ENCODE results near the gene PHLPP2. TPM values are rescaled to one million over a fixed set of nuclear protein-coding genes. Genes with fewer than 3 reads are reported as not detected.
"Not testable (repeated sequence)": the region's sequence is repeated elsewhere in the genome, so short reads cannot be mapped to it uniquely, and the experiment has no call there.

Gene PHLPP2
- total RNA-seq, 1 donor from 2014 or later, result 8.4 TPM

DNA sequence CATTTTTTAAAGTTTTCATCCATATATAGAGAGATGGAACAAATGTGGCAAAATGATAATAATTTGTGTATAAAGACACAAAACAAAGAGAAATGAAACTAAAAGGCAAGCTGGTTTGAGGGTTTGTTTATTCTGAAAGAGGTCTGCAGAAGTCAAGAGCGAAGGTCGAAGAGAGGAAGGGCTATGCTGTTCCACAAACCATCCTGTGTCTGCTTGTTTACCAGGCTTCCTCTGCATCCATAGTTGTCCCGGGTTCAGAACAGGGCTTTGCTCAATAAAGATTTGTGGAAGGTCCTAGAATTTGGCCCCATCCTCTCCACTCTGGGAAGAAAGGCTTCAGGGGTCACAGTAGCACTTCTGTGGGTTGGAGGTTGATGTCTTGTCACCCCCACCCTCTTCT is 100.9 kb downstream of the PHLPP2 start:
- Histone ChIP-seq H3K27me3 (peaks cover 10% of the 10 kb centered on the region), H3K4me1 (peaks cover 7 to 9% of the 10 kb centered on the region in 2 donors), H3K9me3 (no peaks in the 10 kb centered on the region), H3K27ac (no peak overlapping the region), H3K4me3 (no peak overlapping the region), H3K36me3 (no peaks in the 10 kb centered on the region)
- TF ChIP-seq, protein P1, sequence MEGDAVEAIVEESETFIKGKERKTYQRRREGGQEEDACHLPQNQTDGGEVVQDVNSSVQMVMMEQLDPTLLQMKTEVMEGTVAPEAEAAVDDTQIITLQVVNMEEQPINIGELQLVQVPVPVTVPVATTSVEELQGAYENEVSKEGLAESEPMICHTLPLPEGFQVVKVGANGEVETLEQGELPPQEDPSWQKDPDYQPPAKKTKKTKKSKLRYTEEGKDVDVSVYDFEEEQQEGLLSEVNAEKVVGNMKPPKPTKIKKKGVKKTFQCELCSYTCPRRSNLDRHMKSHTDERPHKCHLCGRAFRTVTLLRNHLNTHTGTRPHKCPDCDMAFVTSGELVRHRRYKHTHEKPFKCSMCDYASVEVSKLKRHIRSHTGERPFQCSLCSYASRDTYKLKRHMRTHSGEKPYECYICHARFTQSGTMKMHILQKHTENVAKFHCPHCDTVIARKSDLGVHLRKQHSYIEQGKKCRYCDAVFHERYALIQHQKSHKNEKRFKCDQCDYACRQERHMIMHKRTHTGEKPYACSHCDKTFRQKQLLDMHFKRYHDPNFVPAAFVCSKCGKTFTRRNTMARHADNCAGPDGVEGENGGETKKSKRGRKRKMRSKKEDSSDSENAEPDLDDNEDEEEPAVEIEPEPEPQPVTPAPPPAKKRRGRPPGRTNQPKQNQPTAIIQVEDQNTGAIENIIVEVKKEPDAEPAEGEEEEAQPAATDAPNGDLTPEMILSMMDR (IDR thresholded peaks at IDR 0.05), result no peak
- intact Hi-C loops (cut with DNase I), result no loop called here
- no peak for DNase-seq (ENCODE audit: low spot score in 2 of 2)

DNA sequence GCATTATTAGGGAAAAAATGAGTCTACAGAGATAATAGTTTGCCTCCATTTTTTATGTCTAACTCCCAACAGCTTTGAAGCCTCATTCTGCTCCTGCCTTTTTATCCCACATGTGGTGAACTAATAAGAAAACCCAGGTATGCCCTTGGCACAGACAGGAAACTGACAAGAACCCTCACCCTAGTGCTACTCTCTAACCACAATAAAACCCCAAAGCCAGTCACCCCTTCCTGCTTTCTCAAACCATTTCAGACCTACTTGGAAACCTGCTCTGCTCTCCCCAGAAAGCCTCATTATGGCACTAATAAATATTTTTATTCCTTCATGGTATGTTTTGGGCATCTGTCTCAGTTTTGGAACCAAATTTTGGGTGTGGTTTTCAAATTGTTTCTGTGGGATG is 102.4 kb downstream of the PHLPP2 start:
- intact Hi-C loops (cut with DNase I), result no loop called here
- H3K4me1 ChIP-seq, result peaks cover 7 to 9% of the 10 kb centered on the region in 2 donors
- H3K27me3 ChIP-seq, result peaks cover 10% of the 10 kb centered on the region

DNA sequence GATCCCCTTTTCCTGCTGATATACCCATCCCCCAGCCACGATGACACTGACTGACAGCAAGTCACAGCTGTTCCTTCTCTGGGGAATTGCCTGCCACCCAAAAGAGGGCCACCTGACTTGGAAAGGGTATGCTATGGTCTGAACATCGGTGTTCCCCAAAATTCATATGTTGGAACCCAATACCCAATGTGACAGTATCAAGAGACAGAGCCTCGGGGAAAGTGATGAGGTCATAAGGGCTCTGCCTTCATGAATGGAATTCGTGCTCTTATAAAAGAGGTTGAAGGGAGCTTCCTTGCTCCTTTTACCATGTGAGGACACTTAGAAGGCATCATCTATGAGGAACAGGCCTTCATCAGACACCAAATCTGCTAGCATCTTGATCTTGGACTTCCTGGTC is 106.1 kb downstream of the PHLPP2 start:
- Histone ChIP-seq H3K4me1 (no peaks in the 10 kb centered on the region), H3K9me3 (no peaks in the 10 kb centered on the region), H3K27ac (no peak overlapping the region), H3K4me3 (no peak overlapping the region), H3K27me3 (no peaks in the 10 kb centered on the region), H3K36me3 (no peaks in the 10 kb centered on the region)
- intact Hi-C loops (cut with DNase I), result no loop called here
- TF ChIP-seq, protein P1 (IDR thresholded peaks at IDR 0.05), result no peak
- DNase-seq (ENCODE audit: low spot score in 2 of 2), result no peak

More for the DNA sequence above, 102.4 kb downstream of the PHLPP2 start:
- TF ChIP-seq, protein P1 (IDR thresholded peaks at IDR 0.05), result no peak
- no peaks in the 10 kb centered on the region for H3K9me3 ChIP-seq
- H3K36me3 ChIP-seq, result no peaks in the 10 kb centered on the region
- DNase-seq (ENCODE audit: low spot score in 2 of 2), result no peak
- no peak overlapping the region for H3K27ac ChIP-seq
- no peak overlapping the region for H3K4me3 ChIP-seq

DNA sequence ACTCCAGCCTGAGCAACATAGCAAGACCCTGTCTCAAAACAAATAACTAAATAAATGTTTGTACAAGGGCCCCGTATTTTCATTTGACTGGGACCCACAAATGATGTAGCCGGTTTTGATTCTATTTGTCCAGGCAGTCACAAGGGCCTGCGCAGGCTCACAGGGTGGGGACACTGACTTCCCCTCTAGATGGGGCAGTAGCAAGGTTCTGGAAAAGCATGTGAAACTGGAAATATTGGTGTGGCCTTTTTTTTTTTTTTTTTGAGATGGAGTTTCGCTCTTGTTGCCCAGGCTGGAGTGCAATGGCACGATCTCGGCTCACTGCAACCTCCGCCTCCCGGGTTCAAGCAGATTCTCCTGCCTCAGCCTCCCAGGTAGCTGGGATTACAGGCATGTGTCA is 109.5 kb downstream of the PHLPP2 start:
- H3K36me3 ChIP-seq; H3K27me3 ChIP-seq; H3K4me3 ChIP-seq; H3K9me3 ChIP-seq; H3K27ac ChIP-seq; H3K4me1 ChIP-seq; DNase-seq (ENCODE audit: low spot score in 2 of 2): not testable (repeated sequence)
- intact Hi-C loops (cut with DNase I), result loop anchor here (5.0 kb wide), 1 partner anchor 203 kb away; no protein-coding TSS in a partner anchor

DNA sequence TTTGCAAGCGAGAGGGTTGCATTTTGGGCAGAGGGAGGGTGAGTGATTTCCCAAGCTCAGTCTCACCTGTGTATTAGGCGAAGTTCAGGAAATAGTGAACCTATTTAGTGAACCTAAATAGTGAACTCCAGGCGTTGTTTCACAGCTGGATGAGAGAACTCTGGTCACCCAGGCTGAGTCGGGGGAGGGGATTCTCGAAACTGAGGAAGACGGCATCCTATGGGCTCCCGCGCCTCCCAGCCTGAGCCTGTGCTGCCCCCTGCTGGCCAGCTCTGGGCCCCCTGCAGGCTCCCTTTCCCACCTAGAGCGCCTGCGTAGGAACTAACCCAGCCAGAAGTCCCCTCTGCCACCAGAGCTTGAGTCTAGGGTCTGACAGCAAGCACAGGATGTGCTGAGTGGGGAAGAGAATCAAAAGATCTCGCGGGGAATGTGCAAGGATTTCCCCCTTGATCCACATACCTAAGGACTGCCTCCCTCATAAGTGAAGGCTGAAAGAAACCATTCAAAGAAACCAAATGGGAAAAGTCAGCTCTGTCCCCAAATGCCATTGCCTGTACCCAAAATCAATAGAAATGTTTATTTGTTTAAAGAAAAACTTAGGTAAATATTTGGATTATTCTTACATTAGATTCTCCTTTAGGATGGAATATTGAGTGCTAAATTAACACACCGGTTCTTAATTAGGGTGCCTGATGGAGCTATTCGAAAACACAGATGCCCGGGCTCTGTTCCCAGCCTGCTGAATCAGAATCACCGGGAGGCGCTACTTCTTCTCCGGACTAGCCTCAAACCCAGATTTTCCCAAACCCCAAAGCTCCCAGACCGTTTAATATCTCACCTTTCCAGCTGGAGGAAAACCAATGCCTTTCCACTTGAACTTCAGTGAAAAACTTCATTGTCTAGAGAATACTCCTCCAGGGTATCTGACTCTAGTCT is 113.3 kb downstream of the PHLPP2 start:
- H3K4me3 ChIP-seq, result no peak overlapping the region
- H3K27me3 ChIP-seq, result no peaks in the 10 kb centered on the region
- H3K4me1 ChIP-seq, result no peaks in the 10 kb centered on the region
- intact Hi-C loops (cut with DNase I), result loop anchor here (5.0 kb wide), 1 partner anchor 199 kb away; no protein-coding TSS in a partner anchor
- TF ChIP-seq, protein P1 (IDR thresholded peaks at IDR 0.05), result peak; percentile 24 to 64 (median 61)
- no peak overlapping the region for H3K27ac ChIP-seq
- H3K9me3 ChIP-seq, result no peaks in the 10 kb centered on the region
- no peaks in the 10 kb centered on the region for H3K36me3 ChIP-seq
- no peak for DNase-seq (ENCODE audit: low spot score in 2 of 2)

DNA sequence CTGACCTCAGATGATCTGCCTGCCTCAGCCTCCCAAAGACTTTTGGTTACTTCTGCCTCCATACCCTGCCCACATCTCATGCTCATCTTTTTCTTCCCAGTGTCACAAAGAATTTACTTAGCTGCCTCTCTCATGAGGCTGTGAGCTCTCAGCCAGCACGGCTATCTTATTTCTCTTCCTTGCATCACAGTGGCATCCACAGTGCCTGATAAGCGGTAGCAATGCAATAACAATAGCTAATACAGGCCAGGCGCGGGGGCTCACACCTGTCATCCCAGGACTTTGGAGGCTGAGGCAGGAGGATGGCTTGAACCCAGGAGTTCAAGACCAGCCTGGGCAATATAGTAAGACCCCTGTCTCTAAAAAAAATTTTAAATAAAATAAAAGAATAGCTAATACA is 114.1 kb downstream of the PHLPP2 start:
- Histone ChIP-seq H3K4me3 (no peak overlapping the region), H3K4me1 (no peaks in the 10 kb centered on the region), H3K36me3 (no peaks in the 10 kb centered on the region), H3K27ac (no peak overlapping the region), H3K9me3 (no peaks in the 10 kb centered on the region), H3K27me3 (no peaks in the 10 kb centered on the region)
- TF ChIP-seq, protein P1 (IDR thresholded peaks at IDR 0.05), result no peak
- no peak for DNase-seq (ENCODE audit: low spot score in 2 of 2)
- intact Hi-C loops (cut with DNase I), result loop anchor here (5.0 kb wide), 1 partner anchor 198 kb away; no protein-coding TSS in a partner anchor

Measured in ascending aorta (tissue), 2 donors.